GM23248 (cell line): ENCODE measurements around the gene CIART. TPM values are rescaled to one million over a fixed set of nuclear protein-coding genes. Genes with fewer than 3 reads are reported as not detected.
"Not testable (repeated sequence)": the region's sequence is repeated elsewhere in the genome, so short reads cannot be mapped to it uniquely, and the experiment has no call there.

Experiments used
- DNase-seq: peaks from one replicate; pipeline ENCODE4 v3.0.0-alpha.2; 2015
- H2AFZ ChIP-seq: fragments of 200-600 bp; sonication (generic); 2 replicates; pipeline ENCODE4 v1.6.1; 2016; ENCODE audit warnings: antibody characterized with exemption
- H3F3A ChIP-seq: fragments of 200-600 bp; sonication (generic); 2 replicates; pipeline ENCODE4 v1.6.1; 2016; ENCODE audit warnings: mild to moderate bottlenecking, antibody characterized with exemption, mixed run types; ENCODE audit not compliant: insufficient read depth
- H3K27ac ChIP-seq: fragments of 200-600 bp; sonication (generic); 2 replicates; pipeline ENCODE4 v1.5.1; 2016; ENCODE audit warnings: mild to moderate bottlenecking
- H3K27me3 ChIP-seq: fragments of 200-600 bp; sonication (generic); replicated peaks from 2 replicates; pipeline ENCODE4 v1.6.1; 2016; ENCODE audit warnings: mild to moderate bottlenecking; ENCODE audit not compliant: insufficient read depth
- H3K36me3 ChIP-seq: fragments of 200-600 bp; sonication (generic); 2 replicates; pipeline ENCODE4 v1.6.1; 2016; ENCODE audit warnings: low read depth, mild to moderate bottlenecking
- H3K4me1 ChIP-seq: fragments of 200-600 bp; sonication (generic); 2 replicates; pipeline ENCODE4 v1.6.1; 2016; ENCODE audit warnings: mild to moderate bottlenecking; ENCODE audit not compliant: insufficient read depth
- H3K4me2 ChIP-seq: fragments of 200-600 bp; sonication (generic); one replicate; pipeline ENCODE4 v1.6.1; 2016; ENCODE audit warnings: mild to moderate bottlenecking; ENCODE audit not compliant: unreplicated experiment
- H3K4me3 ChIP-seq: fragments of 200-600 bp; sonication (generic); 2 replicates; pipeline ENCODE4 v1.5.1; 2016; ENCODE audit warnings: mild to moderate bottlenecking
- H3K79me2 ChIP-seq: fragments of 200-600 bp; sonication (generic); 2 replicates; pipeline ENCODE4 v1.6.1; 2016; ENCODE audit warnings: mild to moderate bottlenecking; ENCODE audit not compliant: insufficient read depth
- H3K9ac ChIP-seq: fragments of 200-600 bp; sonication (generic); 2 replicates; pipeline ENCODE4 v1.6.1; 2016; ENCODE audit warnings: mild to moderate bottlenecking
- H3K9me2 ChIP-seq: fragments of 200-600 bp; sonication (generic); 2 replicates; pipeline ENCODE4 v1.6.1; 2016; ENCODE audit warnings: mixed run types, mild to moderate bottlenecking, moderate library complexity; ENCODE audit not compliant: insufficient read depth
- H3K9me3 ChIP-seq: fragments of 200-600 bp; sonication (generic); one replicate; pipeline ENCODE4 v1.6.1; 2017; ENCODE audit warnings: low read depth
- H4K20me1 ChIP-seq: fragments of 200-600 bp; sonication (generic); 2 replicates; pipeline ENCODE4 v1.6.0; 2016; ENCODE audit not compliant: insufficient read depth
- EZH2 ChIP-seq: fragments of 200-600 bp; sonication (generic); IDR thresholded peaks from 2 replicates; pipeline ENCODE4 v1.6.1; 2018; ENCODE audit warnings: antibody characterized with exemption, mild to moderate bottlenecking; ENCODE audit not compliant: insufficient read depth, poor library complexity, severe bottlenecking
- EZH2phosphoT487 ChIP-seq: fragments of 200-600 bp; sonication (generic); IDR thresholded peaks from 2 replicates; pipeline ENCODE4 v1.6.1; 2018; ENCODE audit warnings: antibody characterized with exemption, moderate library complexity, mild to moderate bottlenecking, low read depth; ENCODE audit not compliant: insufficient read depth
- WGBS, 2 experiments: methylation state at CpG; one replicate each; pipeline ENCODE4 v1.1.6; 2015 to 2017; ENCODE audit warnings: low lambda C conversion rate in 2 of 2, low coverage in 1 of 2; ENCODE audit errors: missing lambda C conversion rate in 2 of 2; 5-methylcytosine and 5-hydroxymethylcytosine counted together
- in situ Hi-C: fragments of 300-500 bp; cut with MboI; formaldehyde crosslinking; loops from 2 replicates; pipeline ENCODE4 v1.15.0; 2020
- polyA plus RNA-seq: library from polyadenylated mRNA; unstranded; fragments of >200 nt; fragmentation: Nextera tagmentation; extraction: Ambion mirVana; gene quantifications from 2 replicates; pipeline ENCODE4 v1.2.1, GENCODE V29; 2016
- total RNA-seq: library from RNA; depleted of rRNA; stranded (reverse); fragments of >200 nt; shearing (Covaris generic); gene quantifications from 2 replicates; pipeline ENCODE4 v1.2.3, GENCODE V29; 2014; rRNA removed

The CIART gene, protein sequence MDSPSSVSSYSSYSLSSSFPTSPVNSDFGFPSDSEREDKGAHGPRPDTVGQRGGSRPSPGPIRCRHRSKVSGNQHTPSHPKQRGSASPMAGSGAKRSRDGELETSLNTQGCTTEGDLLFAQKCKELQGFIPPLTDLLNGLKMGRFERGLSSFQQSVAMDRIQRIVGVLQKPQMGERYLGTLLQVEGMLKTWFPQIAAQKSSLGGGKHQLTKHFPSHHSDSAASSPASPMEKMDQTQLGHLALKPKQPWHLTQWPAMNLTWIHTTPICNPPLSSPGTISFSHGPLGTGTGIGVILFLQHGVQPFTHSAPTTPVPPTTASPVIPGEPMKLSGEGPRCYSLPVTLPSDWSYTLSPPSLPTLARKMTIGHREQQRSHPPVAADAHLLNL
- total RNA-seq: 1.8 and 3.4 TPM in 2 replicates
- 6.7 and 7.0 TPM in 2 replicates for polyA plus RNA-seq

DNA sequence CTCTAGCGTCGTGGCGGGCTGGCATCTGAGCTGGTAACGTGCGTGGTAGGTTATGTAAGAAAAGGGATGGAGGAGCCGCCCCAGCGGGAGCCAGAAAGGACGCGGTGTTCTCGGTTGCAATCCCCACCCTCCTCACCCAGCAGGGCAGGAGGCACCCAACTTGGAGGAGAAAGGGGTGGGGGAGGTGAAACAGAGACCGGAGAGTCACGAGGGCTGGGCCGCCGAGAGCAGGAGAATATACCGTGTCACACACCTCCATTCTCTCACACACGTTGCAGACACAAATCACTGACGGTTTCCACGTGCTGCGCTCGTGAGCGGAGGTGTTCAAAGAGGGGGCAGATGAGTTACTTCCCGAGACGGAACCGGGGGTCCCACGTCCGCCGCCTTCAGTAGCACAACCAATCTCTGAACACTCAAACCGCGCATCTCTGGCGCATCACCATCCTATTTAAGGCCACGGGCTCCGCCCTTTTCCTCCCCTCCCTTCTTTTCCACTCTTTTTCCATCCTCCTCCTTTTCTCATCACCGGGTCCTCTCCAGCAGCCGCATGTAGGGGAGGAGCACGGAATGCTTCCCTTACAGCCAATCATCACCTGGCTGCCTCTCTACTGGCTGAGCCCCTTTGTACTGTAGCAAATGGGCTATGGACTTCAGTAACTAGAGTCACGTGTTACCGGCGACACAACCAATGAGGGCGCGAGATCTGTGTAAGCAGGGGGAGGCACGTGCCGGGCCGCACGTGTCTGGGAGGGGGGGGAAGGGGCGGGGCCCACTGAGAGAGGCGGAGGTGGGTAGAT, at the start of gene CIART:
TSS of gene CIART (plus strand) at position 797 of the 800 bp plus-strand sequence. CDS start 714 bp downstream, outside the sequence.
- Histone ChIP-seq H3K9ac (peak within 1 kb of the TSS; percentile 90), H4K20me1 (no peaks in the 10 kb centered on the region), H3K9me3 (no peaks in the 10 kb centered on the region), H3K27ac (peak within 1 kb of the TSS; percentile 89), H3K9me2 (no peaks in the 10 kb centered on the region), H2AFZ (peak within 1 kb of the TSS; percentile 93), H3K27me3 (no peaks in the 10 kb centered on the region), H3F3A (0 out of 2 replicates have a peak, but pooled peaks cover 10% of the 10 kb centered on the region), H3K4me3 (peak within 1 kb of the TSS; percentile 78), H3K4me2 (peak within 1 kb of the TSS; percentile 94), H3K36me3 (no peaks in the 10 kb centered on the region), H3K79me2 (no peaks in the 10 kb centered on the region), H3K4me1 (0 out of 2 replicates have a peak, but pooled peaks cover 7% of the 10 kb centered on the region)
- in situ Hi-C loops: no loop called here
- WGBS, 2 experiments: 1% methylated on average over 36 to 46 of the region's 46 CpGs
- TF ChIP-seq EZH2: no peak
- no peak for TF ChIP-seq EZH2phosphoT487
- peak; percentile 99 for DNase-seq

DNA sequence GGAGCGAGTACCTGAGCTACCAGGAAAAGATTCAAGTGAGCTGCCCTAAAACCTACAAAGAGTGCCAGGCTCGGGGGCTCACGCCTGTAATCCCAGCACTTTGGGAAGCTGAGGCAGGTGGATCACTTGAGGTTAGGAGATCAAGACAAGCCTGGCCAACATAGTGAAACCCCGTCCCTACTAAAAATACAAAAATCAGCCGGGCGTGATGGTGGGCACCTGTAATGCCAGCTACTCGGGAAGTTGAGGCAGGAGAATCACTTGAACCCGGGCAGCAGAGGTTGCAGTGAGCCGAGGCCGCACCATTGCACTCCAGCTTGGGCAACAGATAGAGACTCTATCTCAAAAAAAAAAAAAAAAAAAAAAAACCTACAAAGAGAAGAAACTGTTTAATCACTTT, 49.4 kb upstream of the CIART start:
- H3K4me1 ChIP-seq, H3K9me2 ChIP-seq, H3K27me3 ChIP-seq, DNase-seq, H3K9me3 ChIP-seq, H3K4me3 ChIP-seq, H4K20me1 ChIP-seq, H3K36me3 ChIP-seq, in situ Hi-C loops, H3K4me2 ChIP-seq: not testable (repeated sequence)
- peaks cover 68% of the 10 kb centered on the region for H3K79me2 ChIP-seq
- WGBS, 2 experiments: 90% methylated on average over 10 of the region's 10 CpGs
- H3K27ac ChIP-seq: 0 out of 2 replicates have a peak overlapping the region, but pooled peaks have one; percentile 87
- peak overlapping the region; percentile 95; the same call in 1 of the 2 replicates for H3K9ac ChIP-seq
- peaks cover 10% of the 10 kb centered on the region for H3F3A ChIP-seq
- peak overlapping the region; percentile 79 for H2AFZ ChIP-seq

- Histone ChIP-seq H3K9me2 (no peaks in the 10 kb centered on the region), H3K36me3 (no peaks in the 10 kb centered on the region), H3K9me3 (no peaks in the 10 kb centered on the region), H3K79me2 (peaks cover 62% of the 10 kb centered on the region), H3K4me1 (peaks cover 6% of the 10 kb centered on the region; the same call in 1 of the 2 replicates), H3K27ac (peak overlapping the region; percentile 87), H3F3A (peaks cover 10% of the 10 kb centered on the region), H4K20me1 (no peaks in the 10 kb centered on the region), H2AFZ (peak overlapping the region; percentile 79), H3K9ac (peak overlapping the region; percentile 95), H3K27me3 (no peaks in the 10 kb centered on the region), H3K4me2 (peak overlapping the region; percentile 98), H3K4me3 (peak overlapping the region; percentile 93)
- peak; percentile 62 for DNase-seq
- in situ Hi-C loops: no loop called here
- 4 to 6% methylated on average over 15 of the region's 15 CpGs for WGBS, 2 experiments
- no peak for TF ChIP-seq EZH2
- TF ChIP-seq EZH2phosphoT487: no peak
Measured at GRCh38 chr1:150233359-150234308, 48.7 kb upstream of the CIART start.

- Histone ChIP-seq H3K4me1 (peaks cover 6% of the 10 kb centered on the region; the same call in 1 of the 2 replicates), H3K4me3 (peak overlapping the region; percentile 93), H3K27me3 (no peaks in the 10 kb centered on the region), H4K20me1 (no peaks in the 10 kb centered on the region), H3K9me2 (no peaks in the 10 kb centered on the region), H3K4me2 (peak overlapping the region; percentile 98), H2AFZ (peak overlapping the region; percentile 79), H3K79me2 (peaks cover 57% of the 10 kb centered on the region), H3K9ac (peak overlapping the region; percentile 95), H3F3A (peaks cover 10% of the 10 kb centered on the region), H3K9me3 (no peaks in the 10 kb centered on the region), H3K27ac (peak overlapping the region; percentile 87), H3K36me3 (no peaks in the 10 kb centered on the region)
- in situ Hi-C loops: no loop called here
- DNase-seq: no peak
- TF ChIP-seq EZH2phosphoT487 (no peak), EZH2 (no peak)
- 1 to 2% methylated on average over 9 of the region's 9 CpGs for WGBS, 2 experiments
Measured at GRCh38 chr1:150234309-150234565, 48.1 kb upstream of the CIART start.
